Measurements from ENCODE around the gene ABCC1.

Gene ABCC1

GRCh38 chr16:15942931-15943690 is 6.3 kb upstream of the ABCC1 start:
- H3K36me3 ChIP-seq, result no peaks in the 10 kb centered on the region
- no peaks in the 10 kb centered on the region for H3K9me3 ChIP-seq
- H3K9ac ChIP-seq, result no peak overlapping the region
- H3K27ac ChIP-seq, result no peak overlapping the region
- TF ChIP-seq Cebpa-rat (IDR thresholded peaks at IDR 0.05), result no peak
- H3K4me1 ChIP-seq, result peaks cover 27% of the 10 kb centered on the region
- H3K27me3 ChIP-seq, result no peaks in the 10 kb centered on the region
- H4K20me1 ChIP-seq, result no peaks in the 10 kb centered on the region
- no peak overlapping the region for H3K4me3 ChIP-seq
- H3K4me2 ChIP-seq, result peak overlapping the region; percentile 53

- peaks cover 31% of the 10 kb centered on the region for H3K4me1 ChIP-seq
- TF ChIP-seq Cebpa-rat (IDR thresholded peaks at IDR 0.05), result no peak
- no peak overlapping the region for H3K9ac ChIP-seq
- no peak overlapping the region for H3K27ac ChIP-seq
- no peaks in the 10 kb centered on the region for H3K9me3 ChIP-seq
- H3K4me2 ChIP-seq, result no peak overlapping the region
- H3K4me3 ChIP-seq, result no peak overlapping the region
- H3K27me3 ChIP-seq, result no peaks in the 10 kb centered on the region
- no peaks in the 10 kb centered on the region for H3K36me3 ChIP-seq
- H4K20me1 ChIP-seq, result peaks cover 8% of the 10 kb centered on the region
Measured at GRCh38 chr16:15946257-15947044, 3.0 kb upstream of the ABCC1 start.

- Histone ChIP-seq H3K27me3 (no peaks in the 10 kb centered on the region), H3K36me3 (no peaks in the 10 kb centered on the region), H3K9me3 (no peaks in the 10 kb centered on the region), H3K9ac (no peak overlapping the region), H3K4me2 (no peak overlapping the region), H4K20me1 (peaks cover 24% of the 10 kb centered on the region), H3K4me3 (no peak overlapping the region), H3K27ac (no peak overlapping the region), H3K4me1 (peaks cover 37% of the 10 kb centered on the region)
- TF ChIP-seq Cebpa-rat (IDR thresholded peaks at IDR 0.05), result no peak
Measured at GRCh38 chr16:15947983-15948509, 1.4 kb upstream of the ABCC1 start.

GRCh38 chr16:15948532-15949209 is 745 bp upstream of the ABCC1 start:
- Histone ChIP-seq H4K20me1 (peaks cover 30% of the 10 kb centered on the region), H3K9me3 (no peaks in the 10 kb centered on the region), H3K36me3 (no peaks in the 10 kb centered on the region), H3K9ac (peak overlapping the region; percentile 98), H3K27me3 (no peaks in the 10 kb centered on the region), H3K4me1 (peaks cover 37% of the 10 kb centered on the region), H3K4me2 (peak overlapping the region; percentile 95), H3K27ac (peak overlapping the region; percentile 97; the same call in 1 of the 2 replicates), H3K4me3 (peak overlapping the region; percentile 100)
- no peak for TF ChIP-seq Cebpa-rat (IDR thresholded peaks at IDR 0.05)

GRCh38 chr16:15950161-15950854 is 892 bp downstream of the ABCC1 start:
- Histone ChIP-seq H3K4me3 (peak overlapping the region; percentile 100), H3K27me3 (no peaks in the 10 kb centered on the region), H3K9me3 (no peaks in the 10 kb centered on the region), H3K36me3 (peaks cover 12% of the 10 kb centered on the region), H3K4me2 (peak overlapping the region; percentile 87), H4K20me1 (peaks cover 47% of the 10 kb centered on the region), H3K4me1 (peaks cover 44% of the 10 kb centered on the region), H3K9ac (peak overlapping the region; percentile 98), H3K27ac (peak overlapping the region; percentile 97)
- no peak for TF ChIP-seq Cebpa-rat (IDR thresholded peaks at IDR 0.05)

GRCh38 chr16:15950869-15951268 is 1.5 kb downstream of the ABCC1 start:
- no peak for TF ChIP-seq Cebpa-rat (IDR thresholded peaks at IDR 0.05)
- no peaks in the 10 kb centered on the region for H3K9me3 ChIP-seq
- H3K4me1 ChIP-seq, result peaks cover 49% of the 10 kb centered on the region
- no peaks in the 10 kb centered on the region for H3K27me3 ChIP-seq
- peak overlapping the region; percentile 100 for H3K4me3 ChIP-seq
- H3K36me3 ChIP-seq, result peaks cover 18% of the 10 kb centered on the region
- peak overlapping the region; percentile 98 for H3K9ac ChIP-seq
- peak overlapping the region; percentile 87 for H3K4me2 ChIP-seq
- H3K27ac ChIP-seq, result peak overlapping the region; percentile 97
- H4K20me1 ChIP-seq, result peaks cover 52% of the 10 kb centered on the region

- no peak for TF ChIP-seq Cebpa-rat (IDR thresholded peaks at IDR 0.05)
- Histone ChIP-seq H3K4me3 (peak overlapping the region; percentile 100), H3K4me1 (peaks cover 50% of the 10 kb centered on the region), H3K27ac (0 out of 2 replicates have a peak overlapping the region, but pooled peaks have one; percentile 97), H3K9ac (peak overlapping the region; percentile 98; the same call in 1 of the 2 replicates), H3K36me3 (peaks cover 25% of the 10 kb centered on the region), H4K20me1 (peaks cover 62% of the 10 kb centered on the region), H3K9me3 (no peaks in the 10 kb centered on the region), H3K4me2 (peak overlapping the region; percentile 87), H3K27me3 (no peaks in the 10 kb centered on the region)
Measured at GRCh38 chr16:15951852-15952251, 2.4 kb downstream of the ABCC1 start.

- Histone ChIP-seq H3K36me3 (peaks cover 29% of the 10 kb centered on the region), H3K4me3 (no peak overlapping the region), H3K27me3 (no peaks in the 10 kb centered on the region), H3K27ac (0 out of 2 replicates have a peak overlapping the region, but pooled peaks have one; percentile 97), H3K9me3 (no peaks in the 10 kb centered on the region), H3K9ac (no peak overlapping the region), H4K20me1 (peaks cover 66% of the 10 kb centered on the region), H3K4me1 (peaks cover 50% of the 10 kb centered on the region), H3K4me2 (peak overlapping the region; percentile 87)
- TF ChIP-seq Cebpa-rat (IDR thresholded peaks at IDR 0.05), result no peak
Measured at GRCh38 chr16:15952265-15952711, 2.9 kb downstream of the ABCC1 start.

- H3K9me3 ChIP-seq, result no peaks in the 10 kb centered on the region
- H3K9ac ChIP-seq, result no peak overlapping the region
- H3K36me3 ChIP-seq, result peaks cover 39% of the 10 kb centered on the region
- H3K27ac ChIP-seq, result no peak overlapping the region
- no peak overlapping the region for H3K4me3 ChIP-seq
- TF ChIP-seq Cebpa-rat (IDR thresholded peaks at IDR 0.05), result no peak
- peaks cover 58% of the 10 kb centered on the region for H3K4me1 ChIP-seq
- no peaks in the 10 kb centered on the region for H3K27me3 ChIP-seq
- H4K20me1 ChIP-seq, result peaks cover 78% of the 10 kb centered on the region
- peak overlapping the region; percentile 87; the same call in 1 of the 2 replicates for H3K4me2 ChIP-seq
Measured at GRCh38 chr16:15953477-15953876, 4.1 kb downstream of the ABCC1 start.

All from BLaER1 (cell line).